Testis (tissue), 2 donors: ENCODE measurements around the gene ZNF91.

Experiments used
- POLR2A ChIP-seq: fragments of 450-650 bp; IDR thresholded peaks from one replicate; pipeline ENCODE4 v1.6.1; 2017; ENCODE audit warnings: antibody characterized with exemption, mild to moderate bottlenecking, moderate library complexity
- TF ChIP-seq, protein P1 (sequence below), 3 experiments: fragments of 450-650 bp in 2 of 3; fragments of 200-600 bp in 1 of 3; sonication (generic) in 1 of 3; IDR thresholded peaks; one replicate each; pipeline ENCODE4 v1.5.1; 2016 to 2019; ENCODE audit warnings: antibody characterized with exemption in 3 of 3, mild to moderate bottlenecking in 2 of 3, moderate library complexity in 1 of 3

GRCh38 chr19:23395041-23395721 is at the start of gene ZNF91:
- TF ChIP-seq, protein P1, sequence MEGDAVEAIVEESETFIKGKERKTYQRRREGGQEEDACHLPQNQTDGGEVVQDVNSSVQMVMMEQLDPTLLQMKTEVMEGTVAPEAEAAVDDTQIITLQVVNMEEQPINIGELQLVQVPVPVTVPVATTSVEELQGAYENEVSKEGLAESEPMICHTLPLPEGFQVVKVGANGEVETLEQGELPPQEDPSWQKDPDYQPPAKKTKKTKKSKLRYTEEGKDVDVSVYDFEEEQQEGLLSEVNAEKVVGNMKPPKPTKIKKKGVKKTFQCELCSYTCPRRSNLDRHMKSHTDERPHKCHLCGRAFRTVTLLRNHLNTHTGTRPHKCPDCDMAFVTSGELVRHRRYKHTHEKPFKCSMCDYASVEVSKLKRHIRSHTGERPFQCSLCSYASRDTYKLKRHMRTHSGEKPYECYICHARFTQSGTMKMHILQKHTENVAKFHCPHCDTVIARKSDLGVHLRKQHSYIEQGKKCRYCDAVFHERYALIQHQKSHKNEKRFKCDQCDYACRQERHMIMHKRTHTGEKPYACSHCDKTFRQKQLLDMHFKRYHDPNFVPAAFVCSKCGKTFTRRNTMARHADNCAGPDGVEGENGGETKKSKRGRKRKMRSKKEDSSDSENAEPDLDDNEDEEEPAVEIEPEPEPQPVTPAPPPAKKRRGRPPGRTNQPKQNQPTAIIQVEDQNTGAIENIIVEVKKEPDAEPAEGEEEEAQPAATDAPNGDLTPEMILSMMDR (IDR thresholded peaks at IDR 0.05) = no peak
- peak; percentile 38 for TF ChIP-seq POLR2A
